HepG2 (cell line): ENCODE measurements around the gene ASCL2. TPM values are rescaled to one million over a fixed set of nuclear protein-coding genes. Genes with fewer than 3 reads are reported as not detected.

Source experiments
- ATAC-seq: fragments of 200-7000 bp; cut with Tn5 transposase; 3 replicates; pipeline ENCODE4 v1.9.1; 2020; ENCODE audit warnings: mild to moderate bottlenecking, moderate library complexity
- BruUV-seq: library from RNA; stranded (reverse); fragments of 400-500 nt; replicated peaks from 2 replicates; lab custom pipeline; 2021; lab: Mats Ljungman, UMichigan
- CTCF ChIA-PET: fragments of 300-600 bp; formaldehyde crosslinking; extraction: SDS; loops from one replicate; lab custom pipeline; 2021; ENCODE audit warnings: low total read pairs, inconsistent platforms, low intra/inter-chr PET ratio; lab: Yijun Ruan, JAX
- POLR2A ChIA-PET: fragments of 350-600 bp; sonication (Branson Sonifier 250); formaldehyde crosslinking; loops from one replicate; lab custom pipeline; 2020; ENCODE audit warnings: antibody characterized with exemption, inconsistent platforms; lab: Yijun Ruan, JAX
- DNase-seq: peaks from one replicate; pipeline ENCODE4 v3.0.0-alpha.2; 2015; ENCODE audit warnings: low spot score
- FAIRE-seq: peaks from 3 replicates; lab custom pipeline; 2011; peaks lifted over from hg19 to GRCh38; lab: Jason Lieb, UNC
- H2AFZ ChIP-seq: one replicate; pipeline ENCODE4 v1.6.1; 2011; ENCODE audit warnings: low read length, inconsistent platforms
- H3K27ac ChIP-seq: fragments of 300-600 bp; 3 replicates; pipeline ENCODE4 v1.8.0; 2011; ENCODE audit warnings: mixed run types, mild to moderate bottlenecking, mixed read lengths, low read length, inconsistent platforms; ENCODE audit not compliant: insufficient read depth; ENCODE audit errors: extremely low read length
- H3K27me3 ChIP-seq, 2 experiments: fragments of 200-600 bp in 1 of 2; 2 replicates in 1 of 2; 3 replicates in 1 of 2; pipeline versions ENCODE4 v1.6.0 to v1.8.0; 2011; ENCODE audit warnings: low read length in 2 of 2, mild to moderate bottlenecking in 2 of 2, moderate library complexity in 2 of 2, inconsistent platforms in 1 of 2; ENCODE audit not compliant: insufficient read depth in 2 of 2, control insufficient read depth in 1 of 2
- H3K36me3 ChIP-seq, 2 experiments: fragments of 200-600 bp in 1 of 2; replicated peaks in 1 of 2; 2 replicates in 1 of 2; 3 replicates in 1 of 2; pipeline versions ENCODE4 v1.5.1 to v1.8.0; 2011; ENCODE audit warnings: low read length in 2 of 2, inconsistent platforms in 1 of 2; ENCODE audit not compliant: insufficient read depth in 2 of 2, control insufficient read depth in 1 of 2
- H3K4me1 ChIP-seq: 2 replicates; pipeline ENCODE4 v1.5.1; 2012; ENCODE audit warnings: low read length, inconsistent platforms; ENCODE audit not compliant: insufficient read depth
- H3K4me2 ChIP-seq: 2 replicates; pipeline ENCODE4 v1.6.0; 2011; ENCODE audit warnings: low read depth, low read length, inconsistent platforms
- H3K4me3 ChIP-seq, 3 experiments: fragments of 200-600 bp in 1 of 3; sonication (generic), shearing (Covaris generic) in 1 of 3; replicated peaks in 1 of 3; 2 replicates each; pipeline ENCODE4 v1.5.1; 2011 to 2016; ENCODE audit warnings: low read length in 3 of 3, inconsistent platforms in 2 of 3, low read depth in 2 of 3, mild to moderate bottlenecking in 2 of 3, control low read depth in 1 of 3, mixed read lengths in 1 of 3; ENCODE audit not compliant: insufficient read depth in 1 of 3
- H3K79me2 ChIP-seq: one replicate; pipeline ENCODE4 v1.6.1; 2011; ENCODE audit warnings: low read length, inconsistent platforms; ENCODE audit not compliant: insufficient read depth
- H3K9ac ChIP-seq: 2 replicates; pipeline ENCODE4 v1.6.0; 2011; ENCODE audit warnings: mild to moderate bottlenecking, low read depth, low read length, inconsistent platforms; ENCODE audit not compliant: insufficient read depth
- H3K9me3 ChIP-seq: 2 replicates; pipeline ENCODE4 v1.5.1; 2012; ENCODE audit warnings: mild to moderate bottlenecking, low read length
- H4K20me1 ChIP-seq: 2 replicates; pipeline ENCODE4 v1.6.0; 2011; ENCODE audit warnings: inconsistent platforms, mild to moderate bottlenecking, low read length, moderate library complexity; ENCODE audit not compliant: insufficient read depth
- ATF1 ChIP-seq: IDR thresholded peaks from 2 replicates; pipeline ENCODE4 v1.6.1; 2016; ENCODE audit warnings: mild to moderate bottlenecking, control low read depth
- ATM ChIP-seq: fragments of 450-650 bp; IDR thresholded peaks from 2 replicates; pipeline ENCODE4 v1.7.1; 2017; ENCODE audit warnings: mild to moderate bottlenecking, borderline replicate concordance
- ESRRA ChIP-seq: sonication (generic); formaldehyde crosslinking; IDR thresholded peaks from 2 replicates; pipeline ENCODE4 v1.5.1; 2020; ENCODE audit warnings: mild to moderate bottlenecking, low read depth, missing genetic modification reagents
- HIVEP1 ChIP-seq: sonication (generic); formaldehyde crosslinking; IDR thresholded peaks from 2 replicates; pipeline ENCODE4 v1.4.0; 2020; ENCODE audit warnings: mild to moderate bottlenecking, missing genetic modification reagents
- JUNB ChIP-seq: sonication (generic); formaldehyde crosslinking; IDR thresholded peaks from 2 replicates; pipeline ENCODE4 v1.8.0; 2022; ENCODE audit warnings: missing genetic modification reagents, mild to moderate bottlenecking, borderline replicate concordance
- KLF12 ChIP-seq: sonication (generic); formaldehyde crosslinking; IDR thresholded peaks from 2 replicates; pipeline ENCODE4 v1.4.0; 2020; ENCODE audit warnings: missing genetic modification reagents, borderline replicate concordance
- MAFF ChIP-seq: IDR thresholded peaks from 2 replicates; pipeline ENCODE4 v1.6.1; 2011; ENCODE audit warnings: low read depth, low read length, improper control_type of control experiment
- MXI1 ChIP-seq: IDR thresholded peaks from 3 replicates; pipeline ENCODE4 v1.6.1; 2012; ENCODE audit warnings: low read depth, low read length, inconsistent platforms, borderline replicate concordance
- PITX1 ChIP-seq: sonication (generic); formaldehyde crosslinking; IDR thresholded peaks from 2 replicates; pipeline ENCODE4 v1.5.1; 2020; ENCODE audit warnings: mild to moderate bottlenecking, missing genetic modification reagents
- SALL2 ChIP-seq: sonication (generic); formaldehyde crosslinking; IDR thresholded peaks from 2 replicates; pipeline ENCODE4 v1.8.1; 2023; ENCODE audit warnings: mild to moderate bottlenecking, missing genetic modification reagents, inconsistent platforms
- SIX1 ChIP-seq: sonication (generic); formaldehyde crosslinking; IDR thresholded peaks from 2 replicates; pipeline ENCODE4 v1.4.0; 2020; ENCODE audit warnings: missing genetic modification reagents, borderline replicate concordance
- YEATS2 ChIP-seq: sonication (generic); formaldehyde crosslinking; IDR thresholded peaks from 2 replicates; pipeline ENCODE4 v1.4.0; 2020; ENCODE audit warnings: missing genetic modification reagents, borderline replicate concordance
- ZNF446 ChIP-seq: sonication (generic); formaldehyde crosslinking; IDR thresholded peaks from 2 replicates; pipeline ENCODE4 v1.5.0; 2020; ENCODE audit warnings: mild to moderate bottlenecking, missing genetic modification reagents
- ZNF451 ChIP-seq: sonication (generic); formaldehyde crosslinking; IDR thresholded peaks from 2 replicates; pipeline ENCODE4 v1.5.0; 2020; ENCODE audit warnings: mild to moderate bottlenecking, missing genetic modification reagents
- ZNF556 ChIP-seq: sonication (generic); formaldehyde crosslinking; IDR thresholded peaks from 2 replicates; pipeline ENCODE4 v1.4.0; 2020; ENCODE audit warnings: mild to moderate bottlenecking, missing genetic modification reagents, borderline replicate concordance
- ZNF784 ChIP-seq: sonication (generic); formaldehyde crosslinking; IDR thresholded peaks from 2 replicates; pipeline ENCODE4 v1.5.1; 2020; ENCODE audit warnings: missing genetic modification reagents, mild to moderate bottlenecking, borderline replicate concordance
- ZSCAN29 ChIP-seq: sonication (generic); formaldehyde crosslinking; conservative IDR thresholded peaks from 2 replicates; pipeline ENCODE4 v1.4.0; 2020; ENCODE audit warnings: mild to moderate bottlenecking, missing genetic modification reagents
- WGBS: methylation state at CpG from one replicate; pipeline ENCODE4 v1.1.6; 2017; ENCODE audit warnings: low lambda C conversion rate; 5-methylcytosine and 5-hydroxymethylcytosine counted together
- in situ Hi-C: cut with HindIII; loops from 2 replicates; pipeline ENCODE4 v1.10.0; 2017; ENCODE audit warnings: low pct_unique_long_range_greater_than_20kb; ENCODE audit not compliant: extremely low pct_ligation_motif_present
- intact Hi-C: fragments of 100-400 bp; cut with micrococcal nuclease; formaldehyde crosslinking; loops from one replicate; pipeline ENCODE4 v1.10.0; 2022; ENCODE audit not compliant: unreplicated experiment
- polyA plus RNA-seq, 8 experiments: library from polyadenylated mRNA; depleted of rRNA in 3 of 8; stranded (reverse) in 7 of 8; unstranded in 1 of 8; fragments of >200 nt; fragmentation: Illumina TruSeq in 4 of 8; extraction: Trizol in 4 of 8; gene quantifications; 2 replicates each; pipeline versions ENCODE4 v1.2.1 to v1.2.3, GENCODE V29; 2011 to 2016; ENCODE audit warnings: low read depth in 4 of 8, missing spikeins in 1 of 8, mixed read lengths in 1 of 8; ENCODE audit not compliant: insufficient read depth in 1 of 8
- total RNA-seq, 5 experiments: library from RNA; depleted of rRNA; stranded (reverse); fragments of >200 nt; fragmentation: Illumina TruSeq; extraction: Trizol; gene quantifications; 2 replicates each; pipeline ENCODE4 v1.2.3, GENCODE V29; 2016; ENCODE audit warnings: low read depth in 1 of 5
- TF ChIP-seq, protein P1 (sequence below): IDR thresholded peaks from 2 replicates; pipeline ENCODE4 v1.6.1; 2016; ENCODE audit warnings: missing genetic modification reagents, missing compliant biosample characterization
- TF ChIP-seq, protein P2 (sequence below): sonication (generic); formaldehyde crosslinking; IDR thresholded peaks from 2 replicates; pipeline ENCODE4 v1.5.0; 2020; ENCODE audit warnings: mild to moderate bottlenecking, missing genetic modification reagents

ASCL2 gene
- total and polyA plus RNA-seq, 2 of the 13 experiments (the other 11 are each of a cell fraction or from before 2014, with no cell fraction given) = 0.07 TPM; not detected in 1

DNA sequence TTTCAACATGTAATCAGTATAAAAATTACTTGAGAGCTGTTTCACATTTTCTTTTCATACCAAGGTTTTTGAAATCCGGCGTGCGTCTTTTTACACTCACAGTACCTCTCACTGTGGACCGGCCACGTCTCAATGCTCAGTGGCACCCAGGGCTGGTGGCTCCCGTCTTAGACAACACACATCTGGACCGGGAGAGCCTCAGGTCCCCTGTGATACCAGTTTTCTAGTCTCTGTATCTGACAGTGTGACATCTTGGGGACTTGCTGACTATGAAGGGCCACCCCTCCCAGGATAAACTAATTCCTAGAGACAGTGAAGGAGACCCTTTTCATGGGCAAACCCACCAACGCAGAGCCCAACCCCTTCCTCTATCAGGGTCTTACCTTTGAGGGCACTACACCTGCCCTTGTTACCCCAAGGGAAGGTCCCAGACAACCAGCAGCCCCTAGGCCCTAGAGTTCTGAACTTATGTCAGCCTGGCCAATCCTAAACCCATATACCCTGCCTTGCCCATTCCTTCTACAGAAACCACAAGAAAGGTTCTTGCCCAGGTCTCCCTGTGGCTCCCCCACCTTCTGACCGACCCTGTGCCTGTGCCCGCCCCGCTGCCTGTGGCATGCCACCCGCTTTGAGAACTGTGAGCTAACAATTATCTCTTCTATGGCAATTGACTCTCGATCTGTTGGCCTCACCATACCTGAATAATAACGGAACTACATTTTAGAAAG lies 6.1 kb upstream of the ASCL2 start:
- no peaks in the 10 kb centered on the region for H3K9me3 ChIP-seq
- H3K27ac ChIP-seq = no peak overlapping the region
- peaks cover 3 to 39% of the 10 kb centered on the region in 2 experiments for H3K27me3 ChIP-seq
- intact Hi-C loops (no loop called here), in situ Hi-C loops (no loop called here)
- no peak for ATAC-seq
- no peak overlapping the region for H2AFZ ChIP-seq
- H3K4me1 ChIP-seq = no peaks in the 10 kb centered on the region
- FAIRE-seq = no peak
- H3K79me2 ChIP-seq = no peaks in the 10 kb centered on the region
- H3K4me2 ChIP-seq = no peak overlapping the region
- BruUV-seq = no TSS peak
- no peak for DNase-seq
- ChIA-PET CTCF (no interaction called here), POLR2A (no interaction called here)
- H3K4me3 ChIP-seq = no peak overlapping the region
- no peaks in the 10 kb centered on the region for H4K20me1 ChIP-seq
- 64% methylated on average over 14 of the region's 14 CpGs for WGBS
- H3K36me3 ChIP-seq = no peaks in the 10 kb centered on the region
- no peak overlapping the region for H3K9ac ChIP-seq
- no peak for TF ChIP-seq ZSCAN29 (CRISPR knock-in tag)
- TF ChIP-seq, protein P1, sequence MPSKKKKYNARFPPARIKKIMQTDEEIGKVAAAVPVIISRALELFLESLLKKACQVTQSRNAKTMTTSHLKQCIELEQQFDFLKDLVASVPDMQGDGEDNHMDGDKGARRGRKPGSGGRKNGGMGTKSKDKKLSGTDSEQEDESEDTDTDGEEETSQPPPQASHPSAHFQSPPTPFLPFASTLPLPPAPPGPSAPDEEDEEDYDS = no peak
- no peak for TF ChIP-seq ZNF446 (CRISPR knock-in tag)
- no peak for TF ChIP-seq KLF12 (CRISPR knock-in tag)
- TF ChIP-seq SIX1 (CRISPR knock-in tag) = no peak
- no peak for TF ChIP-seq ATM
- TF ChIP-seq ZNF784 (CRISPR knock-in tag) = no peak
- no peak for TF ChIP-seq YEATS2 (CRISPR knock-in tag)
- TF ChIP-seq MAFF = no peak
- no peak for TF ChIP-seq ZNF451 (CRISPR knock-in tag)
- TF ChIP-seq ESRRA (CRISPR knock-in tag) = no peak
- no peak for TF ChIP-seq JUNB (CRISPR knock-in tag)
- no peak for TF ChIP-seq SALL2 (CRISPR knock-in tag)
- TF ChIP-seq PITX1 (CRISPR knock-in tag) = no peak
- TF ChIP-seq, protein P2, sequence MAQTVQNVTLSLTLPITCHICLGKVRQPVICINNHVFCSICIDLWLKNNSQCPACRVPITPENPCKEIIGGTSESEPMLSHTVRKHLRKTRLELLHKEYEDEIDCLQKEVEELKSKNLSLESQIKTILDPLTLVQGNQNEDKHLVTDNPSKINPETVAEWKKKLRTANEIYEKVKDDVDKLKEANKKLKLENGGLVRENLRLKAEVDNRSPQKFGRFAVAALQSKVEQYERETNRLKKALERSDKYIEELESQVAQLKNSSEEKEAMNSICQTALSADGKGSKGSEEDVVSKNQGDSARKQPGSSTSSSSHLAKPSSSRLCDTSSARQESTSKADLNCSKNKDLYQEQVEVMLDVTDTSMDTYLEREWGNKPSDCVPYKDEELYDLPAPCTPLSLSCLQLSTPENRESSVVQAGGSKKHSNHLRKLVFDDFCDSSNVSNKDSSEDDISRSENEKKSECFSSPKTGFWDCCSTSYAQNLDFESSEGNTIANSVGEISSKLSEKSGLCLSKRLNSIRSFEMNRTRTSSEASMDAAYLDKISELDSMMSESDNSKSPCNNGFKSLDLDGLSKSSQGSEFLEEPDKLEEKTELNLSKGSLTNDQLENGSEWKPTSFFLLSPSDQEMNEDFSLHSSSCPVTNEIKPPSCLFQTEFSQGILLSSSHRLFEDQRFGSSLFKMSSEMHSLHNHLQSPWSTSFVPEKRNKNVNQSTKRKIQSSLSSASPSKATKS (CRISPR knock-in tag) = no peak
- TF ChIP-seq ATF1 = no peak
- no peak for TF ChIP-seq MXI1
- no peak for TF ChIP-seq ZNF556
- TF ChIP-seq HIVEP1 (CRISPR knock-in tag) = no peak
